NB4 (cell line): ENCODE results near the gene MUSK.

ENCODE experiments used
- DNase-seq: peaks from one replicate; pipeline ENCODE4 v3.0.0; 2010; ENCODE audit warnings: low read depth
- H3K4me3 ChIP-seq: one replicate; pipeline ENCODE4 v1.5.1; 2011; ENCODE audit warnings: mild to moderate bottlenecking, low read depth, low read length, moderate library complexity
- CTCF ChIP-seq: IDR thresholded peaks from one replicate; pipeline ENCODE4 v1.5.1; 2012; ENCODE audit warnings: low read depth, low read length
- MYC ChIP-seq: IDR thresholded peaks from 2 replicates; pipeline ENCODE4 v1.6.1; 2011; ENCODE audit warnings: low read depth, low read length
- POLR2A ChIP-seq: IDR thresholded peaks from 2 replicates; pipeline ENCODE4 v1.6.1; 2011; ENCODE audit warnings: mild to moderate bottlenecking; ENCODE audit not compliant: insufficient read length; ENCODE audit errors: extremely low read depth
- TF ChIP-seq, protein P1 (sequence below): IDR thresholded peaks from 2 replicates; pipeline ENCODE4 v1.6.1; 2011; ENCODE audit warnings: low read depth, low read length

MUSK gene

DNA sequence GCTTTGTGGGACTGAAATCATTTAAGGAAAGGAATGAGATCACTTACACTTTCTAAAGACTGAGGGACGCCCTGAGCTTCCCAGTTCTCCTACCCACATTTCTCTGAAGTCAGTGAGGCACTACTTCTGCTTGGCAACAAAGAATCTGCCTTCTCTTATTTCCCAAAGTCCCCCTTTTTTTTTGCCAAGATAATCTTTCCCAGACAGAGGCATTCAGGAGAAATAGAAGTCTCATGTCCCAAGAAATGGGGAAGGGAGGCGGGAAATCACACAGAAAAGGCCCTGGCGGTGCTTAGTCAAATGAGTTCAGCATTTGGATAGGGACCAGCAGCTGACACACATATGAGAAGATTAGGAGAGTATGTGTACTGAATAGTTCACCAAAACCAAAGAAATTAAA, 159.7 kb downstream of the MUSK start:
- TF ChIP-seq MYC (no peak), POLR2A (no peak), CTCF (no peak)
- TF ChIP-seq, protein P1, sequence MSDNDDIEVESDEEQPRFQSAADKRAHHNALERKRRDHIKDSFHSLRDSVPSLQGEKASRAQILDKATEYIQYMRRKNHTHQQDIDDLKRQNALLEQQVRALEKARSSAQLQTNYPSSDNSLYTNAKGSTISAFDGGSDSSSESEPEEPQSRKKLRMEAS = no peak
- no peak for DNase-seq
- H3K4me3 ChIP-seq = no peak overlapping the region

DNA sequence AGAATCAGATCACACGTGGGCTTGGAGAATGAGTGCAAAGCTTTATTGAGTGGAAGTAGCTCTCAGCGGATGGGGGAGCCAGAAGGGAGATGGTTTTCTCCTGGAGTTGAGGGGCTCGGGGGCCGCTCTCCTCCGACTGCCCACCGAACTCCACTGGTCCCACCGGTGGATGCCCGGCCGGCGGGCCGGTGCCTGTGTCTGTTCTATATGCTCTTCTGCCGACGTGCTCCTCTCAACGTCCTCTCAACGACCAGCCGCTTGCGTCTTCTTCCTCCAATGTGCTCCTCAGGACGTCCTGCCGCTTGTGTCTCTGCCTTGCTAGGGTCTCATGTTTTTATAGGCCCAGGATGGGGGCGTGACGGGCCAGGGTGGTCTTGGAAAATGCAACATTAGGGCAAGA, 161.9 kb downstream of the MUSK start:
- no peak overlapping the region for H3K4me3 ChIP-seq
- no peak for DNase-seq
- TF ChIP-seq, protein P1 = no peak
- no peak for TF ChIP-seq POLR2A

- H3K4me3 ChIP-seq = no peak overlapping the region
- no peak for DNase-seq
- TF ChIP-seq MYC (no peak), POLR2A (no peak), CTCF (no peak)
- TF ChIP-seq, protein P1 = no peak
Measured at GRCh38 chr9:110832926-110833325, 164.3 kb downstream of the MUSK start.

DNA sequence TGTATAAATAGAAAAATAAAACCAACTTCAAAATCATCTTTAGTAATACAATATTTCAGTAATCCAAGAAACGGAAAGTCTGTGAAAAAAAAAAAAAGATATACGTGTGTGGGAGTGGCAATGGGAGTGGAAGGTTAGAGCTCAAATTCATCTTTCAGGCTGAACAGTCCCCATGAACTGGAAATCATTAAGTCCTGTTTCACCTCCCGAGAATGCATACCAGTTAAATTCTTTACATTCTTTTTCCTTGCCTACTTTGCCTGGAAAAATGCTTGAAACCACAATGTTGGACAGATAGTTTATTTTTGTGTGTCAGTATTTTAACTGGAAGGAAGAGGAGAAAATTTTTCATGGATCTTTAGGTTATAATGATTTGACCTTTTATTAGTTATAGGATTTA, 166.8 kb downstream of the MUSK start:
- TF ChIP-seq MYC = no peak
- TF ChIP-seq, protein P1 = no peak
- no peak for TF ChIP-seq POLR2A
- no peak for TF ChIP-seq CTCF
- H3K4me3 ChIP-seq = no peak overlapping the region

GRCh38 chr9:110835859-110836271, 167.3 kb downstream of the MUSK start:
- DNase-seq = no peak
- TF ChIP-seq, protein P1 = no peak
- TF ChIP-seq CTCF (no peak), MYC (no peak), POLR2A (no peak)
- no peak overlapping the region for H3K4me3 ChIP-seq

More for the DNA sequence above, 166.8 kb downstream of the MUSK start:
- no peak for DNase-seq

DNA sequence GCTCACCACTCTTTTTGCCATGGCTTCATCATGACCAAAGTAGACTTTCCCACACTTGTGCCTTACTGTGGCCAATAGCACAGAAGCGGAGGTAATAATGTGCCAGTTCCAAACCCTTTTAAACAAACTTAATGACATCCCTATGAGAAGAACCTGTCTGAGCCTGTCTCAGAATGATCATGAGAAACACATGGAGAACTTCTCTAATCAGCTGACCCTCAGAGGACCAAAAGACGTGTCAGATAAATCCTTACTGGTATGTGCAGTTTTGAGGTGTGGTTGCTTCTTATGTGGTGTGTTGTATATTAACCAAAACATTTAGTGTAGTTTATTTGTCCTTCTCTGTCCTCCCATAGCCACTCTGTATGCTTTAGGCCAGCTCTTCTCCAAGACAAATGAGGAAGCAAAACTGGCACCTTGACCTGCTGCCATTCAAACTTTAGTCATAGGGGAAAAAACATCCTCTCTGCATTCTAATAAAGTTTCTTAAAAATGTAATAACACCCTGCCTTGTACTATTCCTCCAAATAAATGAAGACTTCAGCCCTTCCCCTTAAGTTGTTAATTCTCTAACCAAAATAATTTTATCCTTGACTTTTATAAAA, 168.9 kb downstream of the MUSK start:
- no peak for TF ChIP-seq MYC
- TF ChIP-seq, protein P1 = no peak
- TF ChIP-seq POLR2A = no peak
- TF ChIP-seq CTCF = no peak
- H3K4me3 ChIP-seq = no peak overlapping the region
- DNase-seq = no peak
